ENCODE data around the gene SMURF1.
"Not testable (repeated sequence)": the region's sequence is repeated elsewhere in the genome, so short reads cannot be mapped to it uniquely, and the experiment has no call there.

The SMURF1 gene

DNA sequence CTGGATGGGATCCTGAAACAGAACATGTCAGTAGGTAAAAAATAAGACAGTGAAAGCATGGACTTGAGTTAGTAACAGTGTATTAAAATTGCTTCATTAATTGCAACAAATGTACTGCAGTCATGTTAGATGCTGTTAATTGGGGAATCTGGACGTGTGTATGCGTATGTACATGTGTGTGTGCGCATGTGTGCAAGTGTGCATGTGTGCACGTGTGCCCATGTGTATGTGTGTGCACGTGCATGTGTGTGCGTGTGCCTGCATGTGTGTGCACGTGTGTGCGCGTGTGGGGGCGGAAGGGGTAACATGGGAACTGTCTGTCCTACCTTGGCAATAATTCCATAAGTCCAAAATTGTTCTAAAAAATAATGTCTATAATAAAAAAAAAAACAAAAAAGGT lies 67.3 kb downstream of the SMURF1 start:
- no peak for DNase-seq
- intact Hi-C loops (cut with DNase I) = loop anchor here (5.0 kb wide), 1 partner anchor 66 kb away; the partner anchor contains the start of gene SMURF1

DNA sequence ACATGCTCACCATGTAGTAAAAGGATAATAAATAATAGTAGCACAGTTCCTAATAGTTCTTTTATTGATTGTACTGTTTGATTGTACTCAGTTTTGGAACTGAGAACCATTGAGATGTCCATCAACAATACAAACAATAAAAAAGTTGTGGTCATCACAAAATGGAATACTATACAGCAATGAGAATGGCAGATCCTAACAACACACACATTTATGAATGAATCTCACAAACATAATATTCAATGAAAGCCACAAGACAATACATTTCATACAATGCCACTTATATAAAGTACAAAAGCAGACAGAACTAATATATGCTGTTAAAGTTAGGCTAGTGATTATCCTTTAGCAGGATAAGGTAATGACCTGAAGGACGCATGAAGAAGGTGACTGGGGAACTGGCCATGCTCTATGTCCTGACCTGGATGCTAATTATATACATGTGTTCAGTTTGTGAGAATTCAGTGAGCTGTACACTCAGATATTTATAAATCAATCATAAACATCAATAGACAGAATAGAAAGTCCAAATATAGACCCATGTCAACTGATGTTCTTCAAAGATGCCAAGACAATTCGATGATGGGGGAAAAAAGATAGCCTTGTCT lies 70.0 kb downstream of the SMURF1 start:
- no peak for DNase-seq

DNA sequence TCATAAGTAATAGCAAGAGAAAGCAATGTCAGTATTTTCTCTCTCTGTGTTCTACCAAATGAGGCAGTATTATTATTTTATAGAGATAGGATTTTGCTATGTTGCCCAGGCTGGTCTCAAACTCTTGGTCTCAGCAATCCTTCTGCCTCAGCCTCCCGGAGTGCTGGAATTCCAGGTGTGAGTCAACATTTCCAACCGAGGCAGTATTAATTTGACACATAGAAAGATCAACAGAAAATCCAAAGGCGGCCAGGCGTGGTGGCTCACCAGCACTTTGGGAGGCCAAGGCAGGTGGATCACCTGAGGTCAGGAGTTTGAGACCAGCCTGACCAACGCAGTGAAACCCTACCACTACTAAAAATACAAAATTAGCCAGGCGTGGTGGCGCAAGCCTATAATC lies 71.8 kb downstream of the SMURF1 start:
- DNase-seq = no peak
- intact Hi-C loops (cut with DNase I) = no loop called here

More for the DNA sequence above, 70.0 kb downstream of the SMURF1 start:
- intact Hi-C loops (cut with DNase I) = no loop called here

DNA sequence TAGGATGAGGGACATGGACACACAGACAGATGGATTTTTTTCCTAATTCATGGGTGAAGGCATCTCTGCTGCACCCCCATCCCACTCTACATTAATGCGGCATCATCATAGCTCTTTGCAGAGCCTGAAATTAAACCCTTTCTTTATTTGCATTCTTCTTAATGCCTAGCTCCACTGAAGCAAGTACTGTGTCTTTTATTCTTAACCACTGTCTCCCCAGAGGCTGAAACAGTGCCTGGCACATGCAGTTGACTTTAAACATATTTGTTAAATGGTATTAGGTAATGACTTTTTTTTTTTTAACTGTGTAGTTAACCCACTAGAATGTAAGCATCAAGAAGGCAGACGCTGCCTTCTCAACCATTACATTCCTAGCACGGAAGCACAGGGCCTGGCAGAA lies 73.5 kb downstream of the SMURF1 start:
- intact Hi-C loops (cut with DNase I) = no loop called here
- no peak for DNase-seq

DNA sequence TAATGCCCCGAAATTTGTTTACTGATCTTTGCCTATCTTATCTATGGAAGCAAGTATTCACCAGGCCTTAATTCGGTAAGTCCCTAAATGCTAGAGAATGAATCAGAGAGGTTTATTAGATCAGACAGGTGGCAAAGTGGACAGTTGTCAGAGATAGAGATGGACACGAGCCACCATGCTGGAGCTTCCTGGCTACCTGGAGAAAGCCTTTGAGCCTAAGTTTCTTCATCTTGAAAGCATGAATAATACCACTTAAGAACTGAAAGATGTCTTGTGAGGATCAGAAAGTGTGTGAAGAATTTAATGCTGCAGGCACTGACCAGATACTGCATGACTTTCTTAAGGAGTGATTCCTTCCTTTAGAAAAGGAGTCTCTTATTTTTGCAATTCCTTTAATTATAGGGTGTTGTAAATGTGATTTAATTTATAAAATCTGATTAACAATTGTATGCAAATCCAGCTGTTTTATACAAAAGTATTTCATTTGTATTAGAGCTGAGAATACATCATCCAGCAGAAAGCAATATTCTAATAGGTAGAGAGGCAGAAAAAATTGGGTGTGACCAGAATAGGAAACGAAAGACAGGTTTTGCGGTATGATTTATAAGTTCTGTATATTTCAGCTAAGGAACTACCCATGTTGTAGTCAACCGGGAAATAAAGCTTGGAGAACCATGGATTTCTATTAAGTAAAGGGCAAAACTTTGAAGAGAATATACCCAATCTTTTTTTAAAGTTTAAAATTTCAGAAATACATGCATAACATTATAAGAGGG lies 82.7 kb downstream of the SMURF1 start:
- intact Hi-C loops (cut with DNase I) = no loop called here
- DNase-seq = no peak

DNA sequence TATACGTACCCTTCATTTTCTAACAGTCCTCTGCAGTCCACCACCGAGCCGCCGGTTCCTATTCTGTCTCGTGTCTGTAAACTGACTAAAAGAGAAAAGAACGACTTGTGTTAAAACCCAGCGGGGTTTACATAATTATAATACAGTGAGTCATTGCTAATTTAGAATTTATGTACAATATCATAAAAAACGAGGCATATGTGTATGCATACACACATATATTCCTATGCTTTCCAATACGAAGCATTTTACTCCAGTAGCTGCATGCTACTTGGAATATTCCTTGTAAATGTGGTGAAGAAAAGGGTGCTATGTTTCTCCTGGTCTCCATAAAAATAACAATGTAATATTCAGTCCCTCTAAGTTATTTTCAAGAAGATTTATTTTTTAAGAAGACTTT lies 89.1 kb downstream of the SMURF1 start:
- no peak for DNase-seq
- intact Hi-C loops (cut with DNase I) = no loop called here

DNA sequence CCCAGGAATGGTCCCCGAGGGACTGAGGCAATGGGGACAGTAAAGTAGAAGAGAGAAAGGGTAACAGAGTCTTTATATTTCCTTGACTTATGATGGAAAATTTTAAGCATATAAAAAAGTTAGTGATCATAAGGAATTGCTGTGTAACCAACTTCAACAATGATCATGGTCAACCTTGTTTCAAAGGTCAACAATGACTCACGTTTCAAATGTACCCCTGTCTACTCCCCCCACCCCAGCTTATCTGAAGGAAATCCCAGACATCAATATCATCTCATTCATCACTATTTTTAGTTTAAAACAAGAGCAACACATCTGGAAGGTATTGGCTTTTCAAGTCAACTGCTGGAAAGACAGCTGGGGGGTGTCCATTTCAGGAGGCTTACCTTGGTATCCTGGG lies 92.9 kb downstream of the SMURF1 start:
- intact Hi-C loops (cut with DNase I) = no loop called here
- DNase-seq = no peak

DNA sequence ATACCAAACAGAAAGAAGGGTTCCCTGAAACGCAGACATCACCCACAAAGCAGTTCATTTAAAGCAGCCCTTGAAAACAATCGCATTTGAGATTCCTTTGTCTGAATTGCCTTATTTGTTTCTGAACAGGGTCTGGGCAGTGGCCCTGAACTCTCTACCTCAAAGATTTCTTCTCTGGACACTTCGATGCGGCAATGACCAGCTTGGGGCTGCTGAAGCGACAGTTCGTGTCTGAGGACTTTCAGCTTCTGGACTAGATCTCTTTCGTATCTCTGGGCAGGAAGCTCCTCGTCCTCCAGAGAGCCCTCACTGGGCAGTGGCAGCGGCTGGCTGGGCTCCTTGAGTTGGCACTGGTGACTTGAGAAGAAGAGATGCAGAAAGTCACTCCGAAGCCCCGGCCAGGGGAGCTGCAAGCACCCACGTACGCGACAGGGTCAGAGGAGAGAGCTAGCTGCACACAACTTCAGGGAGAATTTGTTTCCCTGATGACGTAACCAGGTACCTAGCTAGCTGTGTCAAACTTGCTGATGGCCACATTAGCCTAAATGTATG lies 96.3 kb downstream of the SMURF1 start:
- intact Hi-C loops (cut with DNase I) = no loop called here

DNA sequence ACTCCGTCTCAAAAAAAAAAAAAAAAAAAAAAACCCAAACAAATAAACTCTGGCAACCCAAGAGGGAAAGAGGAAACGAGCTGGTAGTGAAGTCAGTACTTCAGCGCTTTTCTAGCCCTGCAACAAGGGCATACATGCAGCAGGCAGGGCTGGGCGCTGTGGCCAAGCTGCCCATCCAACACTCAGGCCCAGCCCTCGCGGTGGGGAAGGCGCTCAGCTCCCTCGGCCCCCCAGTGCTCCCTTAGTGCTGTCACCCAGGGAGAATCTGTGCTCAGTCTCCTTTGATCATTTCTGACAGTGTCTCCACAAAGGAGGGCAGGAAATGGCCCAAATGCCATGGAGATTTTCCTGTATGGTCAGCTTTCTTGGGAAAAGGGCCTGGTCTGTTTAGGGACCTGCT lies 97.2 kb downstream of the SMURF1 start:
- intact Hi-C loops (cut with DNase I) = no loop called here
- no peak for DNase-seq

More for the DNA sequence above, 96.3 kb downstream of the SMURF1 start:
- DNase-seq = no peak

DNA sequence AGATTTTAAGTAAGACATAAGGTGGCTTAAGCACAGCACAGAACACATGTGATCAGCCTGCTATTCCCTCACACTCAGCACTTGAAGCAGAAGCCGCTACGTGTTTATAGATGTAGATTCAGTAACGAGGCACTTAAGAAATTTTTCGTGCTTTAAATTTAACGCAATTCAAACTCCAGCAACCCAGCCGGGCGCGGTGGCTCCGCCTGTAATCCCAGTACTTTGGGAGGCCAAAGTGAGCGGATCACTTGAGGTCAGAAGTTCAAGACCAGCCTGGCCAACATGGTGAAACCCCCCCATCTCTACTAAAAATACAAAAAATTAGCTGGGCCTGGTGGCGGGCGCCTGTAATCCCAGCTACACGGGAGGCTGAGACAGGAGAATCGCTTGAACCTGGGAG lies 97.6 kb downstream of the SMURF1 start:
- intact Hi-C loops (cut with DNase I); DNase-seq: not testable (repeated sequence)

DNA sequence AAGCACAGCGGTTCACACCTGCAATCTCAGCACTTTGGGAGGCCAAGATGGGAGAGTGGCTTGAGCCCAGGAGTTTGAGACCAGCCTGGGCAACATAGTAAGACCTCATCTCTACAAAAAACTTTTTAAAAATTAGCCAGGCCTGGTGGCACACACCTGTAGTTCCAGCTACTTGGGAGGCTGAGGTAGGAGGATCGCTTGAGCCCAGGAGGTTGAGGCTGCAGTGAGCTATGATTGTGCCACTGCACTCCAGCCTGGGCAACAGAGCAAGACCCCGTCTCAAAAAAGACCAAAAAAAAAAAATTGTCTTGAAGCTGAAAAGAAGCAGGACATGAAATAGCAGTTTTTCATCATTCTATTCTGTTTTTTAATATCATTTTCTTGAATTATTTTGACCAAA lies 99.0 kb downstream of the SMURF1 start:
- intact Hi-C loops (cut with DNase I) = not testable (repeated sequence)

DNA sequence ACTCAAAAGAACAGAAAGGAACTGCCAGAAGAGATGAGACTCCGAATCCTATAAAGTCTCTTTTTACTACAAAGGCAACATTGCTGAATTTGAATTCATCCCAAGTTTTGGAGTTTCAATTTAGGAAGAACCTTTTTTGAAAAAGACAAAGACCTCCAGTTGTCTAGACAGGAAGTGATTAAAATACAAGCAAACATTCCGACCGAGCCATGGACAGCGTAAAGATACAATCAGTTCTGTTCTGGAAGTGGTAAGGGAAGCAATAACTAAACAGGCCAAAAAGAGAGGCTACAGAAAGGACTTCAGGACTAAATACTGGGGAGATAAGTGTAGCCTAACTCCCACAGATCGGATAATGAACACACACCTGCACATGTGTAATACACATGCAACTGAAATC lies 101.0 kb downstream of the SMURF1 start:
- DNase-seq = no peak
- intact Hi-C loops (cut with DNase I) = no loop called here

More for the DNA sequence above, 99.0 kb downstream of the SMURF1 start:
- not testable (repeated sequence) for DNase-seq

DNA sequence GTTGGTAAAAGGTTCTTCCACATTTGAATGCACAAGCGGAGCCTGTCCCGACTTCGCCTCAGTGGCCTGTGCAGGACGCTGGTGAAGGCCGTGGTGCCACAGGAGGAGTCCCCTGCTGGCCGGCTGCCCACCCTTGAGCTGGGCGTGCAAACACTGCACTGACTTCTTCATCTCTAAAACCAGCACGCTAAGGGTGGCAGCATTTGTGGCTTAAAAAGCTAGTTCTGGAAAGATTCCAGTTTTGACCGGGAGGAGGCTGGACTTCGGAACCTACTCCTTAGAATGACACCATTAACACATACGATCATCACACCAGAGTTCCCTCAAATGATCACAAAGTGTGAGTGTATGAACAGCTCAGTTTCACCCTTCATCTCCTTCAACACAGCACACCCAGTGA lies 102.4 kb downstream of the SMURF1 start:
- intact Hi-C loops (cut with DNase I) = loop anchor here (2.0 kb wide), 1 partner anchor 101 kb away; no protein-coding TSS in a partner anchor
- peak in 2 of 10 donors; percentile 81 to 84 for DNase-seq

DNA sequence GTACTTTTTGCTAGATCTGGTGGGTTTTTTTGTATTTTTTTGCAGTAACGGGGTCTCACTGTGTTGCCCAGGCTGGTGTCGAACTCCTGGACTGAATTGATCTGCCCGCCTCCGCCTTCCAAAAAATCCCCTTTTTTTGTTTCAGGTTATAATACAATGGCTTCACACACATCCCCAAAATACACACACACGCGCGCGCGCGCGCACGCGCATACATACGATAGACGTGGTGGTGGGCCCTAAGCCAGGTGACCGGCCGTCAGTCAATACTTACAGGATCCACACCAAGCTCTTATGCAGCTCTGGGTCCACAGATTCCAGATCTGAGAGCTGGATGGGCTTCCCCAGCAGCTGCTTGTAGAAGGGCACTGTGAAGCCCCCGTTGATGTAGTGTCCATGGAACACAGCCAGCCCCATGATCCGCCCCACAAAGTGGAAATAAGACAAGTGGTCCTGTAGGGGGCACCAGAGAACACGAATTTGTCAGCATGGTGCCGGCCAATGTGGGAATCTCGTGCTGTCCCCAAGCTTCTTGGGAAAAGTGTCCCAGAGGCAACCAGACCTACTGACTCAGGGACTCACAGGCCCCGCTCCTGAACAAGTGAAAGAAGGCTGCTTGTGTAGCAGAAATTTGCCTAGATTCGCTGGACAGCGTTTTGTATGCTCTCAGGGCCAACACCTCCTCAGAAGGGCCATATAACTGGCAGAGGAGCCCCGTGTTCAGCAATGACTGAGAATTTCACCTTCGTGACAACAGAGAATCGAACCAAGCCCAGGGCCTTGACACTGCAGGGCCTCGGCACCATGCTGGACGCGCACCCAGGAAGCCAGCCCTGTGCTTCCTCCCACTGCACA lies 103.6 kb downstream of the SMURF1 start:
- DNase-seq = peak; percentile 70 to 97 (median 85)
- intact Hi-C loops (cut with DNase I) = loop anchor here (1.0 to 2.0 kb wide), 2 partner anchors 102 to 273 kb away; no protein-coding TSS in a partner anchor

DNA sequence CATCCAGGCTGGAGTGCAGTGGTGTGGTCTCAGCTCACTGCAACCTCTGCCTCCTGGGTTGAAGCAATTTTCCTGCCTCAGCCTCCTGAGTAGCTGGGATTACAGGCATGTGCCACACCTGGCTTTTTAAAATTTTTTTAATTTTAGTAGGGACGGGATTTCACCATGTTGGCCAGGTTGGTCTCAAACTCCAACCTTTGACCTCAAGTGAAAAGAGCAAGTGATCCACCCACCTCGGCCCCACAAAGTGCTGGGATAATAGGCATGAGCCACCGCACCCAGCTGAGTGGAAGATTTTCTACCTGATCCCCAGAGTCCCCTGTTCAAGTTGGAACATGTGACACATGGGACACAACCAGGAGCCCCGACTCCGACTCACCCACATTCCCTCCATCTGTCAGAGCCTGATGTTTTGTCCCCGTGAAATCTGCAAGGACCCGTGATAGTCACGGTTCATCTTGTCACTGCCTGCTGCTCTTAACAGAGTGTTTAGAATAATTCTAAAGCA lies 104.5 kb downstream of the SMURF1 start:
- intact Hi-C loops (cut with DNase I) = loop anchor here (10.0 kb wide), 1 partner anchor 115 kb away; no protein-coding TSS in a partner anchor
- peak in 1 of 10 donors; percentile 29 for DNase-seq

DNA sequence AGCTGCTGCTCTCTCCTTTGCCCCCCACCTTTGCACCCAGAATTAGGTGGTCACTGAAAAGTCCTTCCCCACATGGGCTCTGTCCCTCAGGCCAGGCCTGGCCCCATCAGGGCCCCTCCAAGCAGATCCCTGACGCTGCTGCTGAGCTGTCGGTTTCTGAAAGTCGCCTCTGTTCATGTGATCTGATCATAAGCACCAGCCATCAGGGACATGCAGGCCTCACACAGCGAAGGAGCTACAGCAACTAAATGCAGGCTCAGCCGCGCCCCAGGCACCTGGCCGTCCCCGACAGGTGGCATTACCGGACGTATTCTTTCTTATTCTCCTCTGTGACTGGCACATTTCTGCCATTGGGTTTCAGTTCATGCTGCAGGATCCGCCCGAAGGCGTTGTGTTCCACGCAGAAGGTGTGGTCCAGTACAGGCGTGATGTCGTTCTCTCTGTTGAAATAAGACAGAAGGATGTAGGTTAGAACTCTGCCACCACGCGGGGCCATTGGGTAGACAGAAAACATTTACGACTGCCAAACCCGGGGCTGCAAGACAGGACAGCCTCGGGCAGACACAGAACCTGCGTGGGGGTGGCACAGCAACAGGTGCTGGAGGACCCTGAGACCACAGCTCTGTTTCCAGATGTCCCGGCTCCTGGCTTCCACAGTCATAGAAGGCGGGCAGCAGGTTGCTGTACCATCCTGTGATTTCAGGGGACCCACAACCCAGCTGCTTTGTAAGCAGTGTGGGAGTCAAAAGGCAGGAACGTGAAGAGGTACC lies 105.6 kb downstream of the SMURF1 start:
- peak in 2 of 10 donors; percentile 70 to 78 for DNase-seq
- intact Hi-C loops (cut with DNase I) = loop anchor here (10.0 kb wide), 1 partner anchor 113 kb away; no protein-coding TSS in a partner anchor

DNA sequence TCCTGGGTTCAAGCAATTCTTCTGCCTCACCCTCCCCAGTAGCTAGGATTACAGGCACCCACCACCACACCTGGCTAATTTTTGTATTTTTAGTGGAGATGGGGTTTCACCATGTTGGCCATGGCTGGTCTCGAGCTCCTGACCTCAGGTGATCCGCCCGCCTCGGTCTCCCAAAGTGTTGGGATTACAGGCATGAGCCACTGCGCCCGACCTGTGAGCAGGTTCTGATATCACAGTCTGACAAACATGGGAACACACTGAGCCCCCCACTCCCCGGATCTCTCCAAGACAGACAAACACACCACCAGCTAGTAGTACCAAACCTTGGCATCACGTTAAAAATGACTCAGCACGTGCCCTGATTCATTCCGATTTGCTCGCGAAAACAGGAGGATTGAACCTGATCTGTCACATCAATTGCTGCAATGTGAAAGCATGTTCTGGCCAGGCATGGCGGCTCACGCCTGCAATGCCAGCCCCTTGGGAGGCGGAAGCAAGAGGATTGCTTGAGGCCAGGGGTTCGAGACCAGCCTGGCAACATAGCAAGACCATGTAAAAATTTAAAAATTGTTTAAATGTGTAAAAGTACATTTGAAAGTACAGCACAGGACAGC lies 106.5 kb downstream of the SMURF1 start:
- intact Hi-C loops (cut with DNase I) = loop anchor here (10.0 kb wide), 1 partner anchor 113 kb away; no protein-coding TSS in a partner anchor
- peak in 1 of 10 donors; percentile 73 for DNase-seq

DNA sequence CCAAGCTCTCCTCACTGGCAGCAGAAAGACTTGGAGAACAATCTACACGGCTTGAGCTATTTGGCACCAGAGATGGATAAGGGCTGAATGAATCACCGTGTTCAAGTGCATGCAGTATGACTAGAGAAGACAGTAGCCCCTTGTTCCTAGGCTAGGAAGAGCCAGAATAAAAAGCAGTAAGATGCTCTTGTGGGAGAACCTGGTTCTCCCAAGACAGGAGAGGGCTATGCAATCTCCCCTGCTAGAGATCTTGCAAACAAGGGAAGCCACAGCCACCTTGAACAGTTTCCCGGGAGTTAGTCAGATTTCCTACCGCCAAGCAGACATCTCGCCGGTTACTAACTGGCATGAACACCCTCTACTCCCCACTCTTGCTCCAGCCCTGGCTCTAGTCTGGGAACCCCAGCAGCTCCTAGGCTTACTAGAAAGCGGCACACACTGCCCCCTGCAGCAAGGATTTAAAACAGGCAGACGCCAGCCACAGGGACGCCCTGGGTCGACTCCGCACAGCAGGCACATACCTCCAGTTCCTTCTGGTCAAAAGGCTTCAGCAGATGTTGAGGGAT lies 107.3 kb downstream of the SMURF1 start:
- intact Hi-C loops (cut with DNase I) = loop anchor here (10.0 kb wide), 1 partner anchor 112 kb away; no protein-coding TSS in a partner anchor
- peak; percentile 56 to 96 (median 76) for DNase-seq

Data from posterior cingulate gyrus (tissue), 11 donors.